OCI-M1 (cell line): Measurements from ENCODE around the gene SLC24A3.
A peak's percentile ranks its signal among the peaks of the same experiment; 100 is the strongest.

Source experiments
- DNase-seq: peaks from one replicate; lab custom pipeline; 2025; lab: John Stamatoyannopoulos, UW

SLC24A3 gene

DNA sequence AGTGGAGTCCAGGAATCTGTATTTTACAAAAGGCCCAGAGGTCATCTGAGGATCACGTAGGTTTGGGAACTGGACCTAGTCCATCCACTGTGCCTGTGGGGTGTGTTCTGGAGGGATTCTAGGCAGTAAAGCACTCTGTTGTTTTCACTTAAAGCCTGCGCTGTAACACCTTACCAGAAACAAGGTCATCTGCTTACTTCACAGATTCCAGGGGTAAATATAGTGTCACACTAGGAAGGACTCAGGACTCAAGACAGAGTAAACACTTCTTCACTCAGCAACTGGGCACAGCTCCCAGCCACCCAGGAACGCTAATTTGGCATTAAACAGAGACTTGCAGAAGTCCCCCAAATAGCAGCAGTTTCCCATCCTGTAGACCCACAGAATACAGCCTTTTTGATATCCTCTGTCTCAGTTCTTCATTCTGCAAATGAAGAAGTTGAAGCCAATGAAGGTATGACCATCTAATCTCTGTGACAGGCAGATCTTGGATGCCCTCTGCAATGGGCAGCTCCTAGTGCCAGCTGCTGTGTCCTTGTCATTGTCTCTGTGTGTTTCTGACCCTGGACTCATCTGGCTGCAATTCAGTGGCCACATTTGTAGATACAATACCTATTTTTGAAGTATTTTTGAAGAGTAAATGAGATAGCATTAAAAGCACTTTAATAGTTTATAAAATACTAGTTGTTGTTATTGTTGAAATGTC is 129.1 kb downstream of the SLC24A3 start:
- DNase-seq = no peak

DNA sequence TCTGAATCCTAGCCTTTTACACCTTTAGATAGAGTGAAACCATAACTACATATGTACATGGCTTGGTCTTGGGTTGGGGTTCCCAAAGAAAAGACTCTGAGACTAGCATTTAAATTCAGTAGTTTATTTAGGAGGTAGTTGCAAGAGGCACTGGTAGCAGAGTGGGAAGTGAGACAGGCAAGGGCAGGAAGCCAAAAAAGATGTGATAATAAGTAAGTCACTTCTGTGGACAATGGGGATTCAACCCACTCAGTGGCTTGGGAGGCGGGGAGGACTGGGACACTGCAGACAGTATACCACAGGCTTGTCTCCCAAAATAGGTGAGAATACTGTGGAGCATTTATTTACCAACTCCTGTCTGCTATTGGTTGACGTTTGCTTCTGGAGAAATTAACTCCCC is 131.9 kb downstream of the SLC24A3 start:
- DNase-seq = no peak

DNA sequence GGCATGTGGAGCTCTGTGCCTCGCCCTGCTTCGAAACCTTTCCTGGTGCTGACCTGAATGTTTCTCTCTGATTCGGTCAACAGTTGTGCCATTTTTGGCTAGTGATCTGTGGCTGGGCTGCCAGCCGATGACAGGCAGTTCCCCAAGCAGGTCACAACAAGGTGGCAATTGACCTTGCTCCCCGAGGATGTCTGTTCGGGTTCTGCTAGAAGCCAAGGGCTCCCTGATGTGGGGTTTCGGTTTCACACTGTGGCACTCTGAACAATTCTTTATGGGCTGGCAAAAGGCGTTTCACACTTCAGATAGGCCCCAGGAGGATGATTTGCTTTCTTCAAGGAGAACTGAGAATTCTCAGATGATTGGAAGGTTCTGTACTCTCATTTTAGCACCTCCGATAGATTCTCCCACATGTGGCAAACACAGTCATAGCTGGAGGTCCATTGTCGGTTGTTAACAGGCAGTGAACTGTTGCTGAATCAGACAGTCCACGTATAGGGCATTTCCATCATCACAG is 135.6 kb downstream of the SLC24A3 start:
- no peak for DNase-seq

DNA sequence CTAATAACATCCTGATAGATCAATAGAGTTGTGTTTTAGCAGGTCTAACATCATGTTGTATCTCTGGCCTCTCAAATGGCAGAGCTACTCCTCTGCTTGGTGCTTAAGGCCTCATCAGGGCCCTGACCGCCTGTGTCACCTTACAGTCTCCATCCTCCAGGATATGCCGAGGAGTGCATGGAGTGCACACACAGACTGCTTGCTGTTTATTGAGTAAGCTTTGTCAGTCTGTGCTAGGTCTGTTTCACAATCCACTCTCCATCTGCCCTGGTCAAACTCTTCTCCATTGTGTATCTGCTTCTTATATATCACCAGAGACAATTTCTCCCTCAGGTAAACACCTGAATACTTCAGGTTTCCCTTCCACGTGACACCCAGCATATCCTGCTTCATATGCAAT is 136.1 kb downstream of the SLC24A3 start:
- no peak for DNase-seq

DNA sequence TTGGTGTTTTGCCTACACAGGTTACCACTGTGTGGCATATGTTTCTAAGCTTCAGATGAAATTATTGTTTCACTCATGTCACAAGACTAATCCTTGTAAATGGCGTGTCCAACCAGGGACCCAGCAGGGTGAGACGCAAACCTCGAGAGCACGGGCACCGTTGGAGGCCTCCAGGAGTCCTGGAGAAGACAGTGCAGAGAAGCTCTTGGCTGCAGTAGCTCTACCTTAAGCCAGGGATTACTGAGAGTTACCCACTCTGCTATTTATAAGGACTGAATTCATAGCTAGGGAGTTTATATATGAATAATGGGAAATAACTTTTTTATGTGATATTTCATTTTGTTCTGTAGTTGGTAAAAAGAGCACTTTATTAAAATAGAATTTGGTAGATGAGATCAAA is 137.4 kb downstream of the SLC24A3 start:
- no peak for DNase-seq

DNA sequence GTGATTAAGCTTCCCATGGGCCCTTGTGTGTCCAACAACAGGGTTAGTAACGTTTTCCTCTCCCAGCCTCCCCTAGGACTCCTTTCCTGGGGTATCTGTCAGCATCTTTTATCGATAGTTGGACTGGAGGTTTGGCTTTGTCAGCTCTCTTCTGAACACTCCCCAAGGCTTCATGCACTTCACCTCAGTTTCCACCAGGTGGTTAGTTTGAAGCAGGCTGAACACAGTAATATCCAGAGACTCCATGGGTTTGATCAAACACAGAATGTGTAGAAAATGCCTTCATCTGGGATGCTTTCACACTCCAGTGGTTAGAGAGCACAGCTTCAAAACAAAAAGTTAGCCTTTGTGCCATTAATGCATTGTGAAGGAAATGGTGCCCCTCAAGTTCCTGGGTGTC is 139.1 kb downstream of the SLC24A3 start:
- no peak for DNase-seq

DNA sequence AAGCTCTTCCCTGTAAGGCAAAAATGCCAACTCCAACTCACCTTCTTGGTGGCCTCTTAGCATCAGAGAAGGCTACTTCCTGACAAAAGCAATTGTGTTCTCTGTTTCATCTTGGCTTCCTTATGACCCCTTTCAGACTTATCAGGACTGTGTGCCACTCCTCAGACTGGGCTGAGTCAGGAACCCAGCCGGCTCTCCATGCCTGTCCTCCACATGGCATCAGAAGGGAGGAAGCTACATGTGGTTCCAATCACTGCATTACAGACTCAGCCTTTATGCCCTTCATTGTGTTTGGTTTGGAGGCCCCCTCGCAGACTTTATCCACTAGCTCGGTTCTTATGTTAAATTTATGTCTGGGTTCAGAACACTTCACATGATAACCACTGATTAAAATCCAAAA is 142.5 kb downstream of the SLC24A3 start:
- DNase-seq = no peak

DNA sequence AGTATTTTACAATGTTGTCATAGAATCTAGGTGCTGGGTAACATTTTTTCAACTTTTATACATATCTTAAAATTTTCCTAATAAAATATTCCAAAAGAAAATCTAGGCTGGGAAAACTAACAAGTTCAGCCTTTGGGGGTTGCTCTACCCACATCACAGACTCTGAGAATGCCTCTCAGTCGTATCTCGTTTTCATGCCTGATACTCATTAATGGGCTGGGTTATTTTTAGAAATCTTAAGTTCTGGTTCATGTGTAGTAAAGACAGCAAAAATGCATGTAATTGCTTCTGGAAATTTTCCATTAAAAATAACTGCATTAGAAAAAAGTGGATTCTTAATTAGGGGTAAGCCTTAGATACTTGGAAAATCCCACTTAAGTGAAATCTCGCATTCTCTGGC is 149.3 kb downstream of the SLC24A3 start:
- no peak for DNase-seq

DNA sequence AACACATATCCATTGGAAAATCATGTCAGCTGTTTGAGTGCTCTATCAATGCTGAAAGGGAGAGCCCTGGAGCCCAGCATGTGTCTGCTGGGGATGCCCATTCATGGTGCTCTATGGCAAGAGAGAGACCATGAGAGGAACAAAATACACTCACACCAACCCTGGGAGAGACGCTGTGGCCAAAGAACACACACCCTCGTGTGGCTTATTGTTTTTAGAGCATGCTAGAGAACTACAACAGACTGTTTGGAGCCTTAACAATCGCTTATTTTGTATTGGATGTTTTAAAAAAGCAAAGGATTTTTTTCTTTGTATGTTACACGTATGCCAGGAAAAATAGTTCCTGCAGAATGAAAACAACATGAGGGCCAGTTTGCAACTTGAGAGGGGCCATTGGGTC is 151.0 kb downstream of the SLC24A3 start:
- DNase-seq = no peak

DNA sequence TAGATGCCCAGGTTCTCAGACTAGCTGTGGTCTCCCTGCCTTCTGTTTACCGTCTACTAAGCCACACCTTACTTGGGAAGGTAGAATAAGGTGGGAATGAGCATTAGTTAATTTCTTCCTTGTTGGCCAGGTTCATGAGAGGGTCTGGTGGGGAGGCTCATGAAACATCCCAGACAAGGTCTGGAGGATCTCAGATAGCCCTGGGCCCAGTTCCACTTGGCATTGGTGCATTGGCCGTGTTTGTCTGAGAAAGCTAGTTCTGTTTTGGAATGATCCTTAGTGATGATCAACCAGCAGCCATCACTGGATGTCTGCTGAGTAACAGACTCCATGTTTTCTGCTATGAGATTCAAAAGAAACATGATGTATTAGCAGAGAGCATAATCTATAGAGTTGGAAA is 155.1 kb downstream of the SLC24A3 start:
- DNase-seq = no peak

DNA sequence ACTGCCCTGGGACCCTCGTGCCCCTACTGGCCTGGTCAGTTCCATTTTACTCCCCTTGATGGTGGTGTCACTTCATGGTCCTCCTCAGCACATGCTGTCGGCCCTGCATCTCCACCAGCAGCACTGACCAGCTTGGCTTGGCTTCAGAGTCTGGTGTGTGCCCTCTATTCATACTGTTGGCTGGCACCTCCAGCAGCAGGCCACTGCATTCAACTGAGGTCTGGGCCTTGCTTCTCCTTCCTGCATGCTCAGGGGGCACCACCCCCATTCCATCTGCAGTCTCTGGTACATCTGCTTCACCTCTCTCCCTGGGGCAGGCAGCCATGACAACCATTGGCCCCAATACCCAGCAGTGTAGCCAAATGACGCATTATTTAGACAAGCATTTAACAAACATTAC is 155.9 kb downstream of the SLC24A3 start:
- no peak for DNase-seq

DNA sequence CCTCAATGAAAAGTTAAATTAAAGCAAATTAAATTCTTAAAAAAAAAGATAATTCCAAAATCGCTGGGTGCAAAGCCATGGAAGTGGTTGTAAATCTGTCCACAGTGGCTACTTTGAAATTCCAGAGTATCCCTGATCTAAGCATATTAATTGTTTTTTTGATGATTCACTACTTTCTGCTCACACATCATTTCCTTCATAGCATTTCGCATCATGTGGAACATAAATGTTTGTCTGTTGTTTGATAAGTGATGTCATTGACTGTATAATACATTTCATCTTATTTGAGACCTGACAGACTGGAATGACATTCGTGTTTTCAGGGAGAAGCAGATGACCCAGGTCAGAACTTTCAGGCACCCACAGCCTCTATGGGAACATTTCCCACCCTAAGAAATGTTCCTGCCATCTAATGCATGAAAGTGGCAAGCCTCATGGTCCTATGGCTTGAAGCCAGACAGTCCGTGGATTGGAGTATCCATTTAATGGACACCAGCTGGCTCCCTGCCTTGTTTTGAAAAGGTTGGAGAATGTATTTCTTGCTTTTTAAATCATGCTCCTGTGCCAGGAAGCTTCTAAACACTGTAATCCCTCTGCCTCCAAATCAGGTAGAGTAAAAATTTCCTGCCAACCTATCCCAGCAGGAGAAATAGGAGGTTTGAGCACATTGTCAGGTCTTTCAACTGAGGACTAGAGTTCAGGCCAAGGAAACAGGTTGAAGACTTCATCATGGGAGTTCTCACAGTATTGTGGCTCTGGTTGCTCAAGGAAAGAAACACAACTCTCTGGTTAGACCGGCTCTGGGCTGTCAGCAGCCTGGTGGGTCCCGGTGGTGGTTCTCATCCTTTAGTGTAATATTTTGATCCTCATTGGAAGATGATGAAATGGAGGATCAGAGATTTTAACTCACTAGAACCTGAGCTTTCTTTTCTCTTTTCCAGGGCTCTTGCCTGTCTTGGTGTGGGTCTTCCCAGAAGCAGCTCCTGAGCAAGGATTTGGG is 157.9 kb downstream of the SLC24A3 start:
- no peak for DNase-seq

DNA sequence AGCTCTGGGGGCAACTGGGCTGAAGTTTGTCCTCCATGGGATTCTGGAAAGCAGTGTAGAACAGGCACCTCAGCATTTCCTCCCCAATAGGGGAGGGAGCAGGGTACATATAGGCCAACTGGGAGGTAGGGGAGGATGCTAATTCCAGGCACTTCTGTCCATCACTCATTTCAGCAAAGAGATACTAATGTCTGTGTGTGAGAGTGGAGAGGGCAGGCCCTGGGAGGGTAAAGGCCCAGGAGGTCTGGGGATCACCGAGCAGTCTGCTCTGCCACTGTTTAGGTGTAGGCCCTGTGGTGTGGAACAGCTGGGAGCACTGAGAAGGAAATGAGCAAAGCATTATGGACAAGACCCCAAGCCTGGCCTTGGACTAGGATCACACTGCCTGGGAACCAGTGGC is 158.7 kb downstream of the SLC24A3 start:
- no peak for DNase-seq

DNA sequence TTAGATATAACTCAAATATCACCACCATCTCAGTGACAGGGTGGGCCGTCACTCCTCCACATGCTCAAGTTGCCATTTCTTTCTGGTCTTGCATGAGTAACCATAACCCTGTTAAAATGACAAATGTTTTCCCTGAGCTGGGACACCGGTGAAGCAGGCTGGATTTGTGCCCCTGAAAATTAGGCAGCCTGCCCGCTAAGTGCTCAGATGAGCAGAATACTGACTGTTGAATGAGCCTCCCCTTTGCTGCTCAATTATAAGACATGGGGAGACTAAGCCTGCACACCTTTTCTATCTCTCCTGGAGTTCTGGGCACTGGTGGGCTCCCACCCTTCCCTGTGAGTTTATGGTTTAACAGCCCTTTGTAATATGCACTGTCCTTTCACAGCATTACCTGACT is 161.8 kb downstream of the SLC24A3 start:
- DNase-seq = no peak

DNA sequence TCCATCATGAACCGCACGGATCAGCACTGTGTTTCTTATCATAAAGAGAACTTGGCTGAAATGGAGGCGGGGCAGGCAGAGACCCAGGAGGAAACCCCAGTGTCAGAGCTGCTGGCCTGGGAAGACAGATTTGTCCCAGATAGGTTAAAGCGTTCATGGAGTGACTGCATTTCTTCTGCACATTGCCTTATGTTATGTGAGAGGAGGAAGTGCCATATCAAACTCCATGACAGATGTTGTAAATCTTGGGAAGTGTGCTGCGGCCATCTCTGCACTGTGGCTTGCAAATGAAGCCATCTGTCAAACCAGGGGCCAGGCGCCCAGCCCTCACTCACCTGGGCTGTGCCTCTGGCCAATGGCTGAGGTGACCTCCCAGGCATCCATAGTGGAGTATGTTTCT is 163.0 kb downstream of the SLC24A3 start:
- peak; percentile 94 for DNase-seq

DNA sequence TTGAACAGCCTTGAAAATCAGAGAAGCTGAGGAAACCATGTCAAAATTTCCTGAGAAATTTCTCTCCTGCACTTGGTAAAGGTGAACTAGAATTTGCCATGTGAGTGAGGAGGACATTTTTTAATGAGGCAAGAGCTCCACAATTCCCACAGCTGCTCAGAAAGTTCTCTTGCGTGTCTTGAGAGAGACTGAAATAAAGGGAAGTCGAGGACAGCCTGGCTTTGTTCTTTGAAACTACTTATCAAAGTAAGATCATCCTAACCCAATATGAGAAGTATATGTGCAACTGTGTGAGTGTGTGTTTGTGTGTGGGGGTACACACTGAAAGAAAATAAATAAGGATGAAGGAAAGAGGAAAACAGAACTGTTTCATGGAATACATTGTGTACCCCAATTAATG is 163.4 kb downstream of the SLC24A3 start:
- DNase-seq = peak; percentile 67

DNA sequence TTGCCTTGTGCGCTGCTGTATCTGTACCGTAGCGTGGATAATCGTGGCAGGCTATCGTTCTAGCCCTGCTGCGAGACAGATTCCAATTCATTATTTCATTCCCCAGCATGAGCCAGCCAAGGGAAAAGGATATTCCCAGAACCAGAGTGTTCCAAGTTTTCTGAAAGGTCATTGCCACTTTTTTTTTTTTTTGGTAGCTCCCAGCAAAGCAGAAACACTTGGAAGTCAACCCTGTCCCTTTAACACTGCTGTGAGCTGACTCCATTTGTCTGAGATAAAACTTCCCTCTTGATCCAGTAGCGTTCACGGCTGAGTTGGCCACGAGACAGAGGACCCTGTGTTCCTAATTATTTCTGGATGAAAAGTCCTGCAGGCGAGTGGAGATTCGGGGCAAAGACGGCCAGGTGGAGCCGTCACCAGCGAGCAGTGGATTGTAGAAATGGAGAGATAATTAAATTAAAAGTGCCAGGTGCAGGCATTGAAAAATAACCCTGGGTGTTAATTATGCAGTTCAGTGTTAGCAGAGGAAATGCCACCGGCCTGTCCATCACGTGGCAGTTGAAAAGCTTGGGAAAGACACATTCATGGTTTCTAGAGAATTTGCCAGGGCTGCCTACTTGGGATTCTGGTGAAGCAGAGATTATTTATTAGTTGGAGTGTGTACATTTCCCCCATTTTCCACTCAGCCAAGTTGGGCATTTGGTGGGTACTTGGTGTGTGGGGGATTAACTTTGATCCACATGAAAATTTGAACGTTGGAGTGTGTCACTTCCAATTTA is 164.2 kb downstream of the SLC24A3 start:
- DNase-seq = no peak

DNA sequence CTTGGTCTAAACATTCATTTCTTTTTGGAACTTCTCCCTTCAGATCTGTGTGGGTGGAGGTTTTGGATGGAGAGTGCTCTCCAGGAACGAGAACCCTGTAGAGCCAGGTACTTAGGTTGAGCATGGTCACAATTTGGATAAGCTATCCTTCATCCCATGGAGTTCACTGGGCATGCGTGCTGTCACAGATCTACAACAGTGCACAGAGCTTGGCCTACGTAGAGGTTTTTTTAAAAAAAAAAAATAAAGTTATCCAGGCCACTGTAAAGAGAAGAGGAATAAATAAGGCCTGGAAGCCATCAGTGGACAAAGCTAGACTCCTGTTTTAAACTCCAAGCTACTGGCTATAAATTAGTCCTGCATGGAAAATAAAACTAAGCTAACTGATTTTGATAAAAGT is 165.6 kb downstream of the SLC24A3 start:
- DNase-seq = no peak

DNA sequence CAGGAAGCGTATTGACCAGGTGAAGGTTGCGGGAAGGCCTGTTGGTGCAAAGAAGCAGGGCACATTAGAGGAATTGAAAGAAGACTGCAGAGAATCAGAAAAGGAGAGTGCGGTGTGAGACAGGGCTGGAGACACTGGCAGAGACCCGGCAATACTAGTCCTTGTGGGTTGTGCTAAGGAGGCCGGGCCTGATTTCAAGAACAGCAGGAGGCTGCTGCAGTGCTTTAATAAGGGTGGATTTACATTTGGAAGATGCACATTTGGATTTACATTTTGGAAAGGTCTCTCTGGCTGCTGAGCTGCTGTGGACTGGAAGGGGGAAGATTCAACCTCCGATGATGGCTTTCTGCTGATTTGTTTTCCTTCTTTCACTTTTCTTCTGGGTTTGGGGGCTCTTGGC is 167.8 kb downstream of the SLC24A3 start:
- DNase-seq = no peak

DNA sequence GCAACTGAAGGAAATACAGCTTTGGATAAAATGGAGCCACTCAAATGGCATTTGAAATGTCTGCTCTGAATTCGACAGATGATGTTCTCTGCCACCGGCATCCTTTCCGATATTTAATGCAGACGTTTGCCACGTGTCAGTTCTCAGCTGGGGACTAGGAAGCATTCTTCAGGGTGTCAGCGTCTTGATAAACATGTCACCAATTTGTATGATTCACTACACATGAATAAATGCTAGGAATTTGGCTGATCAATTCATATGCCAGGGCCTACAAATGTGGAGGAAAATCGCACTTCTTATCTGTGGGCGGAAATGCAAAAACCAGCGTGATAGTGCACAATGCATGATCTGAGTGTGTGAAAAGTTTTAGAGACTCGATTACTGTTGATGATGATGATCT is 169.5 kb downstream of the SLC24A3 start:
- peak; percentile 59 for DNase-seq

DNA sequence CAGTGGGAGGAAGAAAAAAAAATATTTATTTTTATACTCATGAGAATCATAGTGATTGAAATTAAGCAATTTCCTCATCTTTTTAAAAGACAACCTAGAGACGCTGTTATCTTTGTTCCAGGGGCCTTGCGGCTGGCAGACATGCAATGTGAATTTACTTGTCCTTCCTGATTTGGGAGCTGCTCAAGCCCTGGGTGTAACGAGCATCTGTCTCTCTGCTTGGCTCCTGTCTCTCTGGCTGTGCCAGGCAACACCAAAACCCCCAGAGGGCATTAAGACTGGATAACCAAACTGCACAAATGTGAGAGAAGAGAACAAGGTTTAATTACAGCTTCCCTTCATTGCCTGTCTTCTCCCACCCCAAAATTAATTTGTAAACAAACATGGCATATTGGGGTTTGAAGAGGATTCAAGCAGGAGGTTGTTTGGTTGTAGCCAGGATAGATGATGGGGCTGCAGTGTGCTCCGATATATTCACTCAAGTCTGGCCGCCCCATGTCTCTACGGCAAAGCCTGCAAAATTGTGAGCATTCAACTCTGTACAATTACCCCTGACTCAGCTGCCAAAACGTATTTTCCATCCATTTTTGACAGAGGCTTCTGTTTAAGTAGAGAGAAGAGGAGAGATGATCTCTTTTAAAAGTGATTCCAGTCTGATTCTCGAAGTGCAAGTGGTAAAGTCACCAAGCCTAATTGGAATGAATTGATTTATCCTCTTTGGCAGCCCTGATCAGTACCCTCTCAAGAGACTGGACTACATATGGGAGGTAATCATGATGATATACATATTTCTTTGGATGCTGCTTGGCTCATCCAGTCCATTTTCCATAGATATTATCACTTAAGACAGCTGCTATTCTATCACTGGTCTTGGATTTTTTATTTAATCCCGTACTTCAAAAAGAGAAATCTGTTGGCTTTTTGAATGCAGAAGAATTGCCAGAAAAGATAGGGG is 170.2 kb downstream of the SLC24A3 start:
- DNase-seq = peak; percentile 66
